ENCODE results near the gene ABCA2.
A peak's percentile ranks its signal among the peaks of the same experiment; 100 is the strongest.
"Not testable (repeated sequence)": the region's sequence is repeated elsewhere in the genome, so short reads cannot be mapped to it uniquely, and the experiment has no call there.

Gene ABCA2

DNA sequence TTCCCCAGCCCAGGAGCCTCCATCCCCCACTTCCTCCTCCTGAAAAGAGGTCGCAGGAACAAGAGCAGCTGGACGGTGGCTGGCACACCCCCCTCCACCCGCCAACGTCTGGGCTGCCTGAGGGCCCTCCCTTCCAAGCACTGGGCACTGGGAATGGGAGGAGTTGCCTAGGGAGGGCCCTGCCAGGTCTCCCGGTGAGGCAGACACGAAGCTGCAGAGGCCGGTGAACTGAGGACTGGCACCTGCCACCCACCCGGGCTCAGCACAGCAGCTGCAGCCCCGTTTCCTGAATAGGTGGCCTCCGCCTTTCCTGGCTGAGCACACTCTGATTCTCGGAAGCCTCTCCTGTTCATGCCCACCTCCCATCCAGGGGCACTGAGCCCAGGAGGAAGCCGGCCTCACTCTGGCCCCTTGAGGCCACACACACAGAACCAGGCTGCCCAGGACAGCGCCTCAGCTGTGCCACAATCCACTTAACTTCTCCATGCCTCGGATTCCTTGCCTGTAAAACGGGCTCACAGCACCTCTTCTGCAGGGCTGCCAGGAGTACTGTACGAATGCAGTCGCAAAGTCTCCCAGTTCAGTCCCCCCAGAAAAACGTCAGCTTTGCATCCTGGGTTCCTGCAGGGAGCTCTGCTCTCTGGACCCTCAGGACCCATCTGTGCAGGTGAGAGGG is 16.6 kb upstream of the ABCA2 start:
- no peak for DNase-seq (ENCODE audit: low read depth)

DNA sequence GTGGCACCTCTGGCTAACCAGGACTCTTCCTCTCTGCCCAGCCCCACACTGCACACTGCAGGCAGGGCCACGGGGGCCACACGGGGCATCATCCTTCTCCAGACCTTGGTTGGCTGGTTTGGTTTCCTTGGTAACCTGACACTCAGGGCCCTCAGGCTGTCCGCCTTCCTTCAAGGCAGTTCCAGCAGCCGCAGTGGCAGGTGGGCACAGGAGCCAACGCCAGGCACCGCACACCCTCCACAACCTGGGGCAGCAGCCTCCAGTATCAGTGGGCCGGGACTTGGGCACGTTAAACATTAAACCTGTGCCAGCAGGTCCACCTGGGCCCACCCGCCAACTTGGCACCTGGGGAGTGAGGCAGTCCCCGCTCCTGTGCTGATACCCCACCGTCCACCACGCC is 16.0 kb upstream of the ABCA2 start:
- no peak for DNase-seq (ENCODE audit: low read depth)

DNA sequence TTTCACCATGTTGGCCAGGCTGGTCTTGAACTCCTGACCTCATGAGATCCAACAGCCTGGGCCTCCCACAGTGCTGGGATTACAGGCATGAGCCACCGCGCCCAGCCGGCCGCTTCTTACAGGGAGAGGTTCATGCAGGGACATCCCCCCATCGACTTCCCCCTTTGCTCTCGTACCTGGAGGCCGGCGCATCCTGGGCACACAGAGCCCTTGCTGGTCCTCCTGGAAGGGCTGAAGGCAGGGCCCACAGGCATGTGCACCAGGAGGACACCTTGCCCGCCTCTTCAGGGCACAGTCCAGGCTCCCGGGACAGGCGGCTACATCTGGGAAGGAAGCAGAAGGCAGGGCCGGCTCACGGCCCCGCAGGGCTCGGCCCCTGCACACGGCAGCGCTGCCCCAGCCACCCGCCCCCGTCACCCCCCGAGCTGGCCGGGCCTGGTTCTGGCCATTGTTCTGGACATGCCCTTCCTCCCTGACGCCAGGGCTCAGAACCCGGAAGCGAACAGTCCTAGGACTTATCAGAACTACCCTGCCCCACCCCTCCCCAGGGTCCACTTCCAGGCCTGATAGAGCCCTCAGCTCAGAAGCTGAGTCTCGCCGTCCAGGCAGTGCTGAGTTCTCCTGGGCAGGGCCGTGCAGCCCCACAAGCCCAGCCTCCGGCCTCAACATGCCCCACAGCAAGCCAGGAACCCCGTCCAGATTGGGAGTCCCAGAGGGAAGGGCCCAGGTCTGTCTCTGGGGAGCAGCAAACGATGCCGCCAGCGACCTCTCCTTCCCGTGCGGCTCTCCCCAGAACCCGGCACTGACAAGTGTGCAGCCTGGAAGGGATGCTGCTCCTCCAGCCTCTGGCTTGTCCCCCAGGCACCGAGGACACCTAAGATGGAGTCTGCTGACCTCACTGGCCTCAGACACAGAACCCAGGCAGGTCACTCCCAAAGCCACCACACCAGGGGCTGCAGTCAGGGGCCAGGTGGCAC is 15.0 kb upstream of the ABCA2 start:
- no peak for DNase-seq (ENCODE audit: low read depth)

DNA sequence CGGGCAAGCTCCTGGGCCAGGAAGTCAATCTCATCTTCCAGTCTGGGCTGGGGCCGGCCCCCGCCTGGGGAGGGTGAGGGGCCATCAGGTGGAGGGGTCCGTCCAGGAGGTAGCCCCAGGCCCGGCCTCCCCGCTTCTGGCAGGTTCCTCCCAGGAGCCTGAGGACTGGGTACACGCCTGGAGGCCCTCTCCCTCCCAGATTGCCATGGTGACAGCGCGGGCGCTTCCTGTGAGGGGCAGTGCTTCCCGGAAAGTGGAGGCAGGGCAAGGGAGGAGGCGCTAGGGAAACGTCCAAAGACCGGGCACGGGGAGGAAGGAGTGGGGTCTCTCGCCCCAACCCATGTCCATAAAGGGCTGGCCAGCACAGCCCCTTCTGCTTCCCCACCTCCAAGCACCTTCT is 13.1 kb upstream of the ABCA2 start:
- no peak for DNase-seq (ENCODE audit: low read depth)

DNA sequence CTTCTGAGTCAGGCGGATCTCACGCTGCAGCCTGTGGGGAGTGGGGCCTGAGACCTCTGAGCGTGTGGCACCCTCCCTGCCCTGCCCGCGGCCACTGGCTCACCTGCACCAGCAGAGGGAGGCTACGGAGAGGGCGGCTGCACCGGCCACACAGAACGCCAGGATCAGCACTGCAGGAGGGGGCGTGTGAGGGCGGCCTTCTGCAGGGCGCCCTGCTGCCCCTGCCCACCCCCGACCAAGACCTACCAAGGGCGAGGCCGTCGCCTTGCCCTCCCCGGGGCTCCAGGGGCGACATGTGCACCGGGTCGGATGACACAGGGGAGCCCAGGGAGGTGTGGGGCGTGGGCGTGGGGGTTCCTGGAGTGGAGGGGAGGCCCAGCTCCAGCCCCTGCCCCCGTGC is 12.5 kb upstream of the ABCA2 start:
- no peak for DNase-seq (ENCODE audit: low read depth)

DNA sequence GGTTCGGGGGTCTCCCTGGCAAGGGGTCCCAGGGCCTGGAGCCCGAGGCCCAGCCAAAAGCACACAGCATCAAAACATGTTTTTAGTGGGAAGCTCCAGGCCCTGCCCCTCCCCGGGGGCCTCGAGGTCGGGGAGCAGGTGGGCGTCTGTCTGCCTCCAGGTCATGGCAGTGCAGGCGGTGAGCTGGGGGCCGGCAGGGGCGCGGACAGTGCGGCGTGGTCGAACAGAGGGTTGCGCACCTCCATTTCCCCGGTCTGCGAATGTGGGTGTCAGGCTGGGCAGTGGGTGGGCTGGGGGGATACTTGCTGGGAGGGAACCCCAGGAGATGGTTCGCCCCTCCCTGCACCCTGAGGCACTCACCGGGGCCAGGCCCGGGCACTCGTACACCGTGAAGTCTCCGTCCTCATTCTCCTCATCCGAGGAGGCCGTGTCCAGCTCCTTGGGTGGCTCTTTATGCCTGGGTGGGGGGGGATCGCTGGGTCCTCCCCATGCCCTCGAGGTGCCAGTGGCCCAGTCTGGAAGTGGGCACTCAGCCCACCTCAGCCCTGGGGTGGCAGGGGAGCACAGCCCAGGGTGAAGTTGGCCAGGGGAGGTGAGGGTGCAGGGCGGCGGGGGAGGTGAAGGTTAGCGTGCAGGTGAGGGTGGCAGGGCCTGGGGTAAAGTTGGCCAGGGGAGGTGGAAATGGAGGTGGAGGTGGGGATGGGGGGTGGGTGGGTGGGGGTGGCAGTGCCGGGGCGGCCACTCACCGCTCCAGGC is 11.8 kb upstream of the ABCA2 start:
- DNase-seq (ENCODE audit: low read depth): no peak

DNA sequence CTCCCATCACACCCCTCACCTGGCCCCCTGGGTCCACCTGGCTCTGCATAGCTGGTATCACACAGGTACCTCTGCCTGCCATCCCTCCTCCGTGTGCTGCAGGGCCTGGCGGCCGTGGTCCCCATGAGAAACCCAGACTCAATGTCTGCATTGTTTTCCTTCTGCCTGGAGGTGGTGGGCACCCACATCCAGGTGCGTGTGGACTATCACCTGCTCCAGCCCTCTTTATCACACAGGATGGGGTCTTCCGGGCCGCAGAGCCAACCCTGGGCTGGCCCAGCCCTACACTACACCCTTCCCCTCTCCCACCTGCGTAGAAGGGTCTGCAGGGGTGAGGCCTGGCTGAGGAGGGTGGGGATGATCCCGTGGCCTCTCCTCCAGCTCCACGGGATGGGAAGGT is 10.9 kb upstream of the ABCA2 start:
- no peak for DNase-seq (ENCODE audit: low read depth)

DNA sequence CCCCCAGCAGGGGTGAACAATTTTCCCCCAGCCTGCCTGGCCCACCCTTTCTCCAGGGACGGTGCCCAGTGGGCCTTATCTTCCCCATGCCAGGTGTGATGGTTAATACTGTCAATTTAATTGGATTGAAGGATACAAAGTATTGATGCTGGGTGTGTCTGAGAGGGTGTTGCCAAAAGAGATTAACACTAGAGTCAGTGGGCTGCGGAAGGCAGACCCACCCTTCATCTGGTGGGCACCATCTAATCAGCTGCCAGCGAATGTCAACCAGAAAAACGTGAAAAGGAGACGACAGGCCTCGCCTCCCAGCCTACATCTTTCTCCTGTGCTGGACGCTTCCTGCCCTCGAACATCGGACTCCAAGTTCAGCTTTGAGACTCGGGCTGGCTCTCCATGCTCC is 9.4 kb upstream of the ABCA2 start:
- no peak for DNase-seq (ENCODE audit: low read depth)

DNA sequence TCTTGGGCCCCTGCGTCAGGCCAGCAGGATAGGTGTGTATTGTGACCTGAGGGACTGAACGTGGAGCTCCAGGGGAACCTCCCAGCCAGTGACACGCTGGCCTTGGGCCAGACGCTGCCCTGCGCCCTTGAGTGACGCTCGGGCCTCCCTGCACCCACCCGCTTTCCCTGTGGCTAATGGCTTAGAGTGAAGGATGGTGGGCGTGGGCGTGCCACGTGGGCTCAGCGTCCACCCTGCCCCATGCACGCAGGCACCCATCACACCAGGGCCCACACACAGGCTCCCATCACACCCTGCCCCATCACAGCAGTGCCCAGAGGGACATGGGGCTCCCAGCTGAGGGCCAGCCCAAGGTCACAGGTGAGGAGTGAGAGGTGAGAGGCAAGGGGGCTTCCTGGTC is 9.0 kb upstream of the ABCA2 start:
- DNase-seq (ENCODE audit: low read depth): no peak

DNA sequence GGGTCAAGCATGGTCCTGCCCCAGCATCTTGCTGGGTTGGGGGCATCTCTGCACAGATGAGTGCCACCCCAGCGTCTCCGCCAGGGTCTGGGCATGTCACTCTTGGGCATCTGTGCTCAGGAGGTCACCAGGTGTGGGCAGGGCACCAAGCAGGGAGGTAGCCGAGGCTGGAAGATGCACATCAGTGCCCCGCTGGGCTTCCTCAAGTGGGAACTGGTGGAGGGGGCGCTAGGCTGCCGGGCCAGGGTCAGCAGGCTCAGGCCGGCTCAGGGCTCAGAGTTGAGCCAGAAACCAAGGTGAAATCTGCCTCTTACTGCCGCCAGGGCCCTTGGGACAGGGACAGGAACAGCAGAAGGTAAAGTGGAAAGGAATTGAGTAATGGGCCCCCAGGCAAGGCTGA is 7.9 kb upstream of the ABCA2 start:
- no peak for DNase-seq (ENCODE audit: low read depth)

DNA sequence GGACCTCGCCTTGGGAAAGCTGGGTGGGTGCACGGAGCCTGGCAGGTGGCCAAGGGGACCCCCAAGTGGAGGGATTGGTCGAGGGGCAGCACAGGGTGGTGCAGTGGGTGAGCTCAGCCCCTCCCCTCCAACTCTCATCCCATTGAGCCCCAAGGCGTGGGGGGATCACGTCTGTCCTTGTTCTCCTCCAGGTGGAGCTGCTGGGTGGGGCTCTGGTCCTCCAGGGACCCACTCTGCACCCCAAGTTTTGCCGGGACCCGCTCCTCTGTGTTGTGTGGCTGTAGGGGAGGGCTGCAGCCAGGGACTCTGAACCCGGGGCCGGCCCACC is 7.4 kb upstream of the ABCA2 start:
- DNase-seq (ENCODE audit: low read depth): no peak

DNA sequence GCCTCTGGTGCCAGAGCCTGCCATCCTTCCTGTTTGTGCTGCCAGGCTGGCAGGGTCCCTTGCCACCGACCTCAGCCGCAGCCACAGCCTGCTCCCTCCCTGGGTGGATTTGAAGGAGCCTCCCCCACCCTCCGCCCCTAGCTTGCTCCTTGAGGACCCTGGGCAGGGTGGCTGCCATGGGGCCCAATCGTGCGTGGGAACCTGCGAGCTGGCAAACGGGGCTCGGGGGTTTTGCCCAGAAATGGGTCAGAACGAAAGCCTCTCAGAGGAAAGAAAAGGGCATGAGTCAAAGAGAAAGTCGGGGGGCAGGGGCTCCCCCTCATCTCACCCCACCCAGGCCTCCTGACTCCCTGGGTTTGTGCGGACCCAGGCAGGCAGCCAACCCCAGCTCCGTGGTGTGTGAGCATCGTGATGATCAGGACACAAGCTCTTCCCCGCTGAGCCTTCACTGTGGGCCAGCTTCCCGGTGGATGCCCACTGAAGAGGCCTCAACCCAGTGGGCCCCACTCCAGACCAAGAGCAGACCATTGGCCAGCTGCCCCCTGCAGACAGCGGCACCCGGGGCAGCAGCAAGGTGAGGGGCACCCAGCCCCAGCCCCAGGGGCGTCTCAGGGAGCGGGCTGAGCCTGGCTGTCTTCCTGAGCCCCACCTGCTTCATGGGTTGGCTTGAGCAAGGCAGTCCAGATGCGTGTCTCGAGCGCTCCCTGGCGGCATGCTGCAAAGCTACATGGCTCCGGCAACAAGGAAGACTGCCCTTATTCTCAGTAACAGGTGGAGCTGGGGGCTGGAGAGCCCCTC is 6.9 kb upstream of the ABCA2 start:
- peak; percentile 76 for DNase-seq (ENCODE audit: low read depth)

DNA sequence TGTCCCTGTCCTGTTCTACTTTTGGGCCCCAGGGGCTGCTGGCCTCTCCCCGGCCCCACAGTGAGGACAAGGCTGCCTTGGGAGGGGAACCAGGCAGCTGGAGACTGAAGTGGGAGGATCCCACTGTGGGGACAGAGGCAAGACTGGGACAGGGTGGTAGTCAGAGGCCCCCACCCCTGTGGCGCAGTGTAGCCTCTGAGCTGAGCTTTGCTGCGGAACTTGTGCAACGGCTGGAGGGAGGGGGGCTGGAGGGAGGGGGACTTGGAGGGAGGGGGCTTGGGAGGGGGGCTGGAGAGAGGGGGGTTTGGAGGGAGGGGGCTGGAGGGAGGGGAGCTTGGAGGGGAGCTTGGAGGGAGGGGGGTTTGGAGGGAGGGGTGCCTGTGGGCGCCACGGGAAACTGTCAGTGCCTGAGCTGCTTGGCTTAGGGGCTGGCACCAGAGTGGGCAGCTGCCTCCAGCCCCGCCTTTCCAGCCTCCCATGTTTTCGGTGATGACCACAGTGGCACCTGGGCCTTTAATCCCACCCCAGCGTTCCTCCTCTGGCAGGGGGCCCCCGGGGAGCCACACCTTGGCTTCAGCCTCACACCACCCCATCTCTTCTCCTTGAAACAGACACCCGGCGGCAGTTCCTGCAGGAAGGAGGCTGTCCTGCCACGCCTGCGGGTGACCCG is 6.1 kb upstream of the ABCA2 start:
- no peak for DNase-seq (ENCODE audit: low read depth)

DNA sequence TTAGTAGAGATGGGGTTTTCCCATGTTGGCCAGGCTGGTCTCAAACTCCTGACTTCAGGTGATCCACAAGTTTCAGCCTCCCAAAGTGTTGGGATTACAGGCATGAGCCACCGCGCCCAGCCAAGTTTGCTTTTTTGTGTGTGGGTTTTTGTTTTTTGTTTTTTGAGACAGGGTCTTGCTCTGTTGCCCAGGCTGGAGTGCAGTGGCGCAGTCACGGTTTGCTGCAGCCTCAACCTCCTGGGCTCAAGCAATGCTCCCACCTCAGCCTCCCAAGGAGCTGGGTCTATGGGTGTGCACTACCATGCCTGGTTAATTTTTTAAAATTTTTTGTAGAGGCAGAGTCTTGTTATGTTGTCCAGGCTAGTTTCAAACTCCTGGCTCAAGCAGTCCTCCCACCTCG is 5.4 kb upstream of the ABCA2 start:
- not testable (repeated sequence) for DNase-seq (ENCODE audit: low read depth)

DNA sequence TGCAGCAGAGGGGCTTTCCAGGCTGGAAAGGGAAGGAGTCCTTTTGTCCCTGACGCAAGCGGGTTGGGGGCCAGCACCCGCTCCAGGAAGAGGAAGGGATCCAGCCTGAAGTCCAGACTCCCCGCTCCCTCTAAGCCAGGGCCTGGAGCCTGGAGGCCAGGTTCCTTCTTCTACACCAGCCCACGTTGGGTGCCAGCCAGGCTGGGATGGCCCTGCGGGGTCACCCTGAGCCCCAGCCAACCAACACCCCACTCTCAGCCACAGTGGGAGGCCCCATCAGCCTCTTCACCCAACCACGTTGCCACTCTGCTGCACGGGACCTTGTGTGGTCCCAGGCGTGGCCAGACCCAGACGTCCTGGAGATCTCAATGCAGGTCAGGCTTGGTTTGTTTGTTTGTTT is 4.8 kb upstream of the ABCA2 start:
- DNase-seq (ENCODE audit: low read depth): no peak

DNA sequence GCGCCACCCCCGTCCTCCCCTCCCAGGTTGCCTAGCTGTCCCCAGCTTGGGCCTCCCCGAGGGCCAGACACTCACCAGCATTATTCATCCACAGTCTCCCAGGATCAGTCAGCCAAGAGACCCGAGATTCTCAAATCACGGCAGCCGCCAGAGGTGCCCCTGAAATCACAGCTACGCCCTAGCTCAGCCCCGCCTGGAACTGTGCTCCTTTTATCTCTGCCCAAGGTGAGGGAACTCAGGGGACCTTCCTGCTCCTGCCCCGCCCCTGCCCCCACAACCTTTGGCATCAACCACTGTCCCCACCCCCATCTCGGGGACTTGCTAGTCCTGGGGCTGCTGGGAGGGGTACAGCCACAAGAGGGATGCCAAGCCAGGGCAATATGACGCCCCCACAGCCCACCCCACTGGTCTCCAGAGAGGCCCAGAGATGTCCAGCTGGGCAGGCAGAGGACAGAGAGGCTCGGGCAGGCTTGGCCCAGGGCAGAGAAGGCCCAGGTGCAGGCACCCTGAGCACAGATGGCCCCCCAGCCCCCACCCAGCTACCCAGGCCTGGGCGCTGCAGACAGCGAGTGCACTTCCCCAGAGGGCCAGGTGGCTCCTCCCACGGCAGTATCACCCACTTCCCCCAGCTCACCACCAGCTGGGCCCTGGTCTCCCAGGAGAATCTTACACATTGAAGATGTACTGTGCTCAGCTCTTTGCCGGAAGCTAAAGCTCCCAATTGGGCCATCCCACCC is 4.0 kb upstream of the ABCA2 start, which contains the start of gene FUT7:
FUT7 (minus strand) TSS at position 185 of the 737 bp plus-strand sequence; CDS start at position 88, 97 bp downstream.
- DNase-seq (ENCODE audit: low read depth): no peak

DNA sequence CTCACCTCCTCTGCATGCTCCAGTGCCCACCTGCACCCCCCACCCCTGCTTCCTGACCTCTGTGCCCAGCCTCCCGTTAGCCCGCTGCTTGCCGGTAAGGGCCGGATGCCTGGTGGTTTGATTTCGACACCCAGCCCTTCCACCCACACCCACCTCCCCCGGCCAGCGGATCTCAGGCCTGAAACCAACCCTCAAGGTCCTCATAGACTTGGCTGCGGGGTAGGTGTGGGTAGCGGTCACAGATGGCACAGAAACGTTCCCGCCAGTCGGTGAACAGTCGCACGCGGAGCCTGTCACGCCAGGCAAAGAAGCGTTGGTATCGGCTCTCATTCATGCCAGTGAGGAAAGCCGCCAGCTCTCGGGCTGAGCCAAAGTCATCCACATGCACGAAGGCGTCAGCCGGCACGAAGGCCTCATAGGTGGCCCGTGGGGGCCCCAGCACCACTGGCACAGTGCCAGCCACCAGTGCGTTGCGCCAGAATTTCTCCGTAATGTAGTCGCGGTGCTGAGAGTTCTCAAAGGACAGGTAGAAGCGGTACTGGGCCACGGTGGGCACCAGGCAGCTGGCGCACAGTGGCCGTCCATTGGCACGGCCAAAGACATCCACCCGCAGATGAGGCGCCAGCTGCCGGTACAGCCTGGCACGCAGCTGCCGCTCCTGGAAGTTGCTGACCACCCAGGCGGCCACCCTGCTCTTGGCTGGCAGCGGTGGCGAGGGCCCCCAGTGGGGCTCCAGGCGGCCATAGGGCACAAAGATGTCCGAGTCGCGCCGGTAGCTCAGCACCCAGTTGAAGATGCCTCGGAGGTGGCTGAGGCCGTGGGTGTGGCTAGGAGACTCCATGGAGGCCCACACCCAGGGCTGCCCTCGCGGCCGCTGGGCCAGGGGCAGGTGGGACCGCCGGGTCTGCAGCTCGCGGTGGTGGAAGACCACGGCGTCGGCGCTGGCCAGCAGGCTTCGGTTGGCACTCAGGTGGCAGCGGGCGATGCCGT is 2.8 kb upstream of the ABCA2 start:
- peak; percentile 33 for DNase-seq (ENCODE audit: low read depth)

DNA sequence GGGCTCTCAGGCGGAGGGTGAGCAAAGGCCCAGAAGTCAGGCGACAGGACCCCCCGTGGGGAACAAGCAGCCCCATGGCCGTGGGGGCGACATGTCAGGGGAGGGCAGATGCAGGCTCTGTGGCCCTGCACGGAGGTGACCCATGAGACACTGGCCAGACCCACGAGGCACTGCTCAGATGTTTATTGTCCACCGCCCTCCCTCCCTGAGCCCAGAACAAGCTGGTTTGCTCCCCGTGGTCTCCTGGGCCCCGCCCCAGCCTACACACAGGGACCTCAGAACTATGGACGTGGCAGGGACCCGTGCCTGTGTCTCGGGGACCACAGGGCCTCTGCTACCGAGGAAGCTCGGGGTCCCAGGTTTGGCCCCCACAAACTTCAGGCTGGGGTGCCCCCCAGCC is 2.0 kb upstream of the ABCA2 start:
- DNase-seq (ENCODE audit: low read depth): no peak
